Subcutaneous adipose tissue (tissue), 4 donors: ENCODE data around the gene CYP2C19. TPM values are rescaled to one million over a fixed set of nuclear protein-coding genes. Genes with fewer than 3 reads are reported as not detected.

ENCODE experiments used
- total RNA-seq, 4 donors: library from RNA; depleted of rRNA; stranded (reverse); fragments of >200 nt; gene quantifications; one replicate each; pipeline ENCODE4 v1.1.0, GENCODE V29; 2016
- TF ChIP-seq, protein P1 (sequence below): fragments of 450-650 bp; IDR thresholded peaks from one replicate; pipeline ENCODE4 v1.5.1; 2016; ENCODE audit warnings: low read depth, mild to moderate bottlenecking, control low read depth, antibody characterized with exemption, moderate library complexity

Gene CYP2C19
- total RNA-seq, 4 donors from 2014 or later = 0.88 TPM; not detected in 3

DNA sequence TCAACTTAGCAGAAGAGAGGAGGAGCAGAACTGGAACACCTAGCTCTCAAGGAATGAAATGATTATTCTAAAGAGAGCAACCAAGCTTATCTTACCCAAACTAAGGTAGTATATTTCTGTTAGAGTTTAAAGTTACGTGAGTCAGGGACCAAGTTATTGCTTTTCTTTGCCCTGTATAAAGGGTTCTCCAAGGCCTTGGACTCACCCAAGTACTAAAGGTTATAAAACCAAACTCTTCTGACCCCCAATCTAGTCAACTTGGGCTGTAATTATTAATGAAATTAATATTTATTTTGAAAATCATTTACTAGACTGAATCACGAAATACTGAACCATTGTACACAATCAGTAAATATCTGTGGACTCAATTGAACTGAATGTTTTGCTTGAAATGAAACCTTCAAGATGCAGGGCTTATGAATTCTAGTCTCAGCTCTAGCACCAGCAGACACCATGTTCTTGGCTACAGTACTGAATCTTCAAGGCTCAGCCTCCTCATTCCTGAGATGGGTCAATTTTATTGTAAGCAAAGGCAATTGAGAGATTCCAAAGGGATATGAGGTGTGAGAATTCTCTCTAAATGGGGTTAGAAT lies 1.8 kb upstream of the CYP2C19 start:
- TF ChIP-seq, protein P1, sequence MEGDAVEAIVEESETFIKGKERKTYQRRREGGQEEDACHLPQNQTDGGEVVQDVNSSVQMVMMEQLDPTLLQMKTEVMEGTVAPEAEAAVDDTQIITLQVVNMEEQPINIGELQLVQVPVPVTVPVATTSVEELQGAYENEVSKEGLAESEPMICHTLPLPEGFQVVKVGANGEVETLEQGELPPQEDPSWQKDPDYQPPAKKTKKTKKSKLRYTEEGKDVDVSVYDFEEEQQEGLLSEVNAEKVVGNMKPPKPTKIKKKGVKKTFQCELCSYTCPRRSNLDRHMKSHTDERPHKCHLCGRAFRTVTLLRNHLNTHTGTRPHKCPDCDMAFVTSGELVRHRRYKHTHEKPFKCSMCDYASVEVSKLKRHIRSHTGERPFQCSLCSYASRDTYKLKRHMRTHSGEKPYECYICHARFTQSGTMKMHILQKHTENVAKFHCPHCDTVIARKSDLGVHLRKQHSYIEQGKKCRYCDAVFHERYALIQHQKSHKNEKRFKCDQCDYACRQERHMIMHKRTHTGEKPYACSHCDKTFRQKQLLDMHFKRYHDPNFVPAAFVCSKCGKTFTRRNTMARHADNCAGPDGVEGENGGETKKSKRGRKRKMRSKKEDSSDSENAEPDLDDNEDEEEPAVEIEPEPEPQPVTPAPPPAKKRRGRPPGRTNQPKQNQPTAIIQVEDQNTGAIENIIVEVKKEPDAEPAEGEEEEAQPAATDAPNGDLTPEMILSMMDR = no peak

DNA sequence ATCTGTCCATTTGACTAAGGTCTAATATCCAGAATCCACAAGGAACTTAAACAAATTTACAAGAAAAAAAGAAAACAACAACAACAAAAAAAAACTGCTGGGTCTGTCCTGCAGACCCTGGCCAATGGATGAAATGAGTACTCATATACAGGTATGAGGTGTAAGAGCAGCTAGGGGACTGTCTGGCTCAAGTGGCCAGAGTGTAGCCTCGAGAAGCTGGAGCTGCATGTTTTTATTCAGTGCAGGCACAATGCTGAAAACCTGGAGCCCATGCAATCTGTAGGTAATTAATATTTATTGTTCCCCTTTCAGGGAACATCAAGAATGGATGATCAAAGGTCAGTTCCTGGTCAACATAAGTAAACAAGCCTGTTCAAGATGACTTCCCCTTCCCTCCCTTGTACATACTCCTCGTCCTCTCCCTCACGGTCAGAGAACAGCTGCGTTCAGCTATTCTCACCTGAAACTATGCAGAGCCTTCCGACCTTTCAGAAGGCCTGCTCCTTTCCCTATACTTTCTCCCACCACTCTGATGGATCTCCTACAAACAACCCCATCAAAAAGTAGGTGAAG lies 15.5 kb downstream of the CYP2C19 start:
- TF ChIP-seq, protein P1 = no peak

DNA sequence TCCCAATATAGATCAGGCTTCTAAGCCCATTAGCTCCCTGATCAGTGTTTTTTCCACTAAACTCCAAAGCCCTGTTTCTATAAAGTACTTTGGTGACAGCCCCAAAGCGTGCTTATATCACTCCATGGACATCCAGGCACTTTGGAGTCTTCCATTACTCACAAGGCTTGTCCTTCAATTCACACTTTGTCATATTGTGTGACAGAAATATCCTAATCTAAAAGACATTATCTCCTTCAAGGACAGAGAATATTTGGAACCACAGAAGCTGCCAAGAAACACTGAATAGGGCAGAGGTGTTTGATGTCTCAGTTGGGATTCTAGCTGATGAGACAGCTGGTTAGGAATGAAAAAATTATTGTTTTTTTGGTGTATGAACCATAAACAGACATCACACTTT lies 18.4 kb downstream of the CYP2C19 start:
- TF ChIP-seq, protein P1 = no peak

DNA sequence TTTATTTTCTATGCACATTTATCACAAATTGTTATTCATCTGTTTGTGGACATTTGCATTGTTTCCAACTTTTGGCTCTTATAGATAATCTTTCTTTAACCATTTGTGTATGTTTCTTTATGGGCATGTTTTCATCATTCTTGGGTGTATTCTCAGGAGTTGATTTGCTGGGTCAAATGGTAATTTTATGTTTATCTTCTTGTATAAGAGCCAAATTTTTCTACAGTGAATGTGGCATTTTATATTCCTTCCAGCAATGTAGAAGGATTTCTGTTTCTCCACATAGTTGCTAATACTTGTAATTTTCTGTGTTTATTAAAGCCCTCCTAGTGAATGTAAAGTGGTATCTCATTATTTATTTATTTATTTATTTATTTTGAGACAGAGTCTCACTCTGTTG lies 21.8 kb downstream of the CYP2C19 start:
- TF ChIP-seq, protein P1 = no peak

DNA sequence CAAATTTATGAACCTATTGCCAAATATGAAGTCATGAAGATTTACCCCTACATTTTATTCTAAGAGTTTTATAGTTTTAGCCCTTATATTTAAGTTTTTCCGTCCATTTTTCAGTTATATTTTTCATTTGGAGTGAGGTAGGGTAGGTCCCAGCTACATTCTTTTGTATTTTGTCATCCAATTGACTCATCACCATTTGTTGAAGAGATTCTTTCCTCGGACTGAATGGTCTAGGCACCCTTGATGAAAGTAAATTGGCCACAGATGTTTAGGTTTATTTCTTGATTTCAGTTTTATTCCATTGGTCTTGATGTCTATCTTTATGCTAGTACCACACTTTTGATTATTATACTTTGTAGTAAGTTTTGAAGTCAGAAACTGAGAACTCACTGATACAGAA lies 22.7 kb downstream of the CYP2C19 start:
- TF ChIP-seq, protein P1 = no peak

DNA sequence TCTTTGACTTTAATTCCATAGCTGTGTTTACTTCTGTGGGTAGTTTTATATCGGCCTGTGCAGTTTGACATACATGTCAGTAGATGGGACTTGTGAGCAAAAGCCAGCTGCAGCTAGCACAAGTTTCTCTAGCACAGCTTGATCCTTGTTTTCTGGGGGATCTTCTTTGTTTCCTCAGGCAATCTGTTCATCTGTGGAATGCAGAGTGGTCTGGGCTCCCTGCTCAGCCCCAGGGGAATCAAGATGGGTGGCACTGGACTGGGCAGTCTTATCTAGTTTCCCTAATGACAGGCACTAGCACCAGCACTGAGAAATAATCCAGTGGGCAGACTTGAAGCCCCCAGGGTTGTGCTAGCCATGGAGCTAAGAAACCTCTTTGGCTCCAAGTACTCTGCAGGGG lies 40.8 kb downstream of the CYP2C19 start:
- TF ChIP-seq, protein P1 = no peak

DNA sequence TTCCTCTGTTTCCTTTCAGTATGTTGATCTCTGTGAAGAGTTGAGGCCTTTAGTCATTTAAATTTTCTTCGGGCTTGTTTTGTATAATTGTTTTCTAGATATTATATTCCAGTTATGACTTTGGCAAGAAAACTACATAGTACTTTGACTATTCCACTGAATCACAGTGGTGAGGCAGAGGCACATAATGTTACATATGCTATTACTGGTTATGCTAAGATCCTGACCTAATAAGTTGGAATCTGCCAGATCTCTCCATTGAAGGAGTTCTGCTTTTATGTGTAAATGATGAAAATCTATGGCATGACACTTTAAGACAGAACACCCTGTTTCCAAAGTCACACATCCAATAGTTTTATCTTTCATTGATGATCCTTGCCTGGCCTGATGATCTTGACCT lies 83.7 kb downstream of the CYP2C19 start:
- TF ChIP-seq, protein P1 = no peak
